NOMO-1 (cell line): Measurements from ENCODE around the gene JAML.

Source experiments
- DNase-seq, 2 experiments: peaks; one replicate each; lab custom pipeline; 2025; ENCODE audit not compliant: unreplicated experiment in 2 of 2; lab: John Stamatoyannopoulos, UW

JAML gene

GRCh38 chr11:118240999-118241763, 16.4 kb upstream of the JAML start:
- DNase-seq = peak; percentile 76 to 88

DNA sequence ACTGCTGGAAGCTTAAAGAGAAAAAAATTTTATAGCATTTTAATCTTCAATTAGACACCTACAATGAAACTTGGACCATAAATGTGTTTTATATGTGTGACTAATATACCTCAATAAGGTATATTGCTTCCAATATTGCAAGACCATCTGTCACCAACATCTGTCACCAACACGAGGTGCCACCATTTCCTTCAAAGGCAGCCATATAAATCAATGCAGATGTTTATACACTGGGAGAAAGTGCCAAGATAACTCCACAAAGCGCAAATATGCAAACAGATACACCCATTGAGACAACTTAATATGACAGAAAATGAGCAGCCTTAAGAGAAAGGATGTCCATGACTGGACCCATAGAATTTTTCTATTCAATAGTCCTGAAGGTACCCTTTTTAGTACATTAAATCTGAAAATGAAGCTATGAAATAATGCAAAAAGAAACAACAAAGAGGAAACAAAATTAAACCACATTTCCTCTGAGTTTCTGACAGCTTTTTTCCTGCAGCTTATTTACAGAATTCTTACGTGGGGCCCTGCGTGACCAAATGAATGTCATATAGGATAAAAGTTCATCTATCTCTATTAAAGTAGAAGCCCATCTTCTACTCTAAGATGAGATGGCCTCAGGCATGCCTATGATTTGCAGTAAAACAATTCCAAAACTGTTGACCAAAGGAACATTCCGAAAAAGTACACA, 14.8 kb upstream of the JAML start:
- no peak for DNase-seq

DNA sequence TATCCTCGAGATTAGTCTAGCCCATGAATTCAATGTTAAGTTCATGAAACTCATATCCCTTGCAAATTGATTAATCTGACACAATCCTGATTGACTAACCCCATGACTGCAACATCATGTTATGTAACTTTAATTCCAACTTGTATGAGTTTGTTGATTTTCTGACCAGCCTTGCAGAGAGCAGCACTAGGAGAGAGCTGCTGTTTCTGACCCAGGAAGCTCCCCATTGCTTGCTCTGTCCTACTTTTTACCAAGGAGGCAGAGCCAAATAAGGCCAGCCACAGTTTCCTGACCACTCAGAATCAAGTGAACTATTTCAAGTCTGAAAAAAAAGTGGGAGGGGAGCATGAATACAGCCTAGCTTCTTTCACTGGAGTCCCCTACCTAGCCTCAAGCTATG, 14.1 kb upstream of the JAML start:
- DNase-seq = peak in 1 of 2 experiments; percentile 48

DNA sequence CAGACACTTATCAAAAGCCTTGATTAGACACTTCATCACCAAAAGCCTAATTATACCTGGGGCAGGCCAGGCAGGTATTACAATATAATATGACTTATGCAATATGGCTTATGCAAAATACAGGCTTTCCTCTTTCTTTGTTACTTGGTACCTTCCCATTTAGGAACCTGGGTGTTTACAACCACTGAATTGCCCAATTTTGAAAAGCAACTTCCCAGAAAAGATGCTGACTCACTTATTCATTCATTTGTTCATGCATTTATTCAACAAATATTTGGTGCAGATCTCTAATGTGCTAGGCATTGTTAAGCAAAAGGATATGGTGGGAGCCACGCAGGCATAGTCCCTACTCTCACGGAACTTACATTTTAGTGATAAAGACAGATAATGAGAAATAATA, 13.6 kb upstream of the JAML start:
- peak; percentile 36 to 76 for DNase-seq

GRCh38 chr11:118236170-118236569, 11.4 kb upstream of the JAML start:
- no peak for DNase-seq

DNA sequence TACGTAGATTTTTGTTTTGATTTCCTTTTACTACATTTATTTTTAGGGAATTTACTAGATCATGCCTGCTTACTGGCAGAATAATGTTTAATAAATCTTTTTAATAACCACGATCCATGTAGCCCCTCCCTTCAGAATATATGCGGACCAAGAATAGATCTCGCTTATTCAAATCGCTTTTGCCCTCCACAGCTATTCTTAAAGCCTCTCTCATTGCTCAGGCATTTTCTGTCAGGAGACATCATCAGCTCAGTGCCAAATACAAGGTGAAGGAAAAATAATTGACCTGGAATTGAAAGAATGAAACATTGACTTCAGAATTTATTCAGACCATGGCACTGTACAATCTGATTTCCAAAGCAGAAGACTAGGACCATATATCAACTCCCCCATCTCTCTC, 10.0 kb upstream of the JAML start:
- no peak for DNase-seq

DNA sequence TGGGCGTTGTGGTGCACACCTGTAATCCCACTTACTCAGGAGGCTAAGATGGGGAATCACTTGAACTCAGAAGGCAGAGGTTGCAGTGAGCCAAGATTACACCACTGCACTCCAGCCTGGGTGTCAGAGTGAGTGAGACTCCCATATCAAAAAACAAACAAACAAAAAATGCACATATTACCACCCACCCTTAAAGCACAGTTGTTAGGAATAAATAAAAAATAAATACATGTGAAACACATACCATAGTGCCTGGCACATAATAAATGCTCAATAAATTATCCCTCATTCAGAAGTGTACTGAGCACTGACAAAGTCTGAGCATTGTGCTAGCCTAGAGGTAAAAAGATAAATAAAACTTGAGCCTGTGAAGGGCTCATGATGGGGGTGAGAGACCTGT, 9.0 kb upstream of the JAML start:
- DNase-seq = no peak

DNA sequence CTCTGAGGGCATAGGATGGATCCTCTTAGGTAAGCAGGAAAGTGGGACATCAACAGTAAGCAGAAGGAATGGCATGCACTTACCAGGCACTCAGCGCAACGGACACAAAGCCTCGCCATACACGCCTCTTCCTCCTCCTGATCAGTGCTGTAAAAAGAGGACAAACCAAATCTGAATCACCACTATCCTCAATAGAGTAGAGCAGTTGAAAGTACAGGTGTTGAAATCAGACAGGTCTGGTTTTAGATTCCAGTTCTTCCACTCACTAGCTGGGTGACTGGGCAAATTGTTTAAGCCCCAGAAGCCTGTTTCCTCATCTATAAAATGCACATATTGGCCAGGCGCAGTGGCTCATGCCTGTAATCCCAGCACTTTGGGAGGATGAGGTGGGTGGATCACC, 8.6 kb upstream of the JAML start:
- no peak for DNase-seq

GRCh38 chr11:118232659-118233058, 7.8 kb upstream of the JAML start:
- no peak for DNase-seq

DNA sequence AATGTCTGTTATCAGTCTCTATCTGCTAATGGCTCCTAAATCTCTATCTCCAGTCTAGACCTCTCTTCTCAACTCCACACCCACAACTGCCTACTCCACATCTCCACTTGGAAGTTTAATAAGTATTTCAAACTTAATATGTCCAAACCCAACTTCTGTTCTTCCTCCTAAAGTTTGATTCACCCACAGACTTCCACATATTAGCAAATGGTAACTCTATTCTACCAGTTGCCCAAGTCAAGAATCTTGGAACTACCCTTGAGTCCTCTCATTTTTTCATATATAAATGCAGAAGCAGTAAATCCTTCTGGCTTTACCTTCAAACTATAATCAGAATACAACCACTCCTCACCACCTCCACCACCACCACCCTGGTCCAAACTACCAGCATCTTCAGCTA, 6.7 kb upstream of the JAML start:
- DNase-seq = no peak

- no peak for DNase-seq
Measured at GRCh38 chr11:118230088-118230487, 5.3 kb upstream of the JAML start.

DNA sequence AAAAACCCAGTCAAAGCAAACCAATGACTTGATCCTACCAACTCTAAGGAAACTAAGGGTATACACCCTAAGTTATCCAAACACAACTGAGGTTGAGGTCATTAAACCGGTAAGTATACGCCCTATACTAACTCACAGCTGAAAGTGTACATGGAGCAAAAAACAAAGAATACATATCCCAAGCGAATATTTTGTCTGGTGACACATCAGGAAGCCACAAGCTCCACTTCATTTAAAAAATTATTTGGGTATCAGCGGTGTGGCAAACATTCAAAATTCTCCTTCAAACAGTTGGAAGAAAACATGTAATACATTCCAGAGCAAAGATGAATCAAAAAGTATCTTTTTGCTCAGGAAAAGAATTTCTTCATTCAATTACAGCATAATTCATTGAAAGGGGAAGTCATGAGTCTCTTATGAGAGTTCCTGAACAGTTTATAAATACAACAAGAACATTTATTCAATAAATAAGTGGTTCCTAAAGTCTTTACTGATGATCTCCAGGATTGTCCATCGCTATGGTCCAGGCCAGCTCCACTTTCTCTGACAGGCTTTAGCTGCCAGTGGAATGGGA, 4.5 kb upstream of the JAML start:
- peak in 1 of 2 experiments; percentile 63 for DNase-seq

DNA sequence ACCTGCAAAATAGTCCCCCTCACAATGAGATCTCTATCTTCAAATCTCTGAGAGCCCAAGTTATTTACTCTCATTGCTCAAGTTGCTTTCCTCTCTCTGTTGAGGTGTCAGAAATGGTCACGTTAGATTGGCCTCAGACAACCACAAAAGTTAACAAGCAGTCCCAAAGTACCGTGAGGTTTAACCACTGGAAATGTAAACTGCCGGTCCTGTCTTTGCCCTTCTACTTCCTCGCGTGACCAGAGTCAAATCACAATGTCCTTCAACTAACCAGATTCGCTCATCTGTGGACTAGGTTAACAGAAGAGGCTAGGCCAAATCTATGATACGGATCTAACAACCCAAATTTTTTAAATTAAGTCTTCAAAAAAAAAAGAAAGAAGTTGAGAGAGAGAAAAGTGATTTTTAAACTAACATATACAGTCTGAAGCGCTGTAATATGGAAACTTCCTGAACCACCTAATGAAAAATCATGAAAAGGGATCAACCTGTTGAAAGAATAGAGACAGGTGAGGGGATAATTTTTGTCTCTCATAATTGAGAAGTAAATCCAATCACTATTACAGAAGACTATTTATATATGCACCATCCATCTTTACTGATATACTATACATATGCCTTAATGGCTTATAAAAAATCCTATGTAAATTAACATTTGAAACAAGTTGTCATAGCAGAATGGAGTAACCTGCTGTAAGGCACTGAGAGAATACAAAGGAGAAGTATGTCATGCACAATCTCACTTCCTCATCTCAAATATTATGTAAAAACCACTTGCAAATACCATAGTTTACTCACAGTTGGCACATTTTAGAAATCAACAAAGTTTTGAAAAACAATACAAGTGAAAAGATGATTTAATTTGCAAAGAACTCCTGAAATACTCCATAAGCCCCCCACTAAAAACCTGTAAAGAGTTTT, 3.3 kb upstream of the JAML start:
- DNase-seq = peak; percentile 45 to 95

GRCh38 chr11:118226781-118227180, 2.0 kb upstream of the JAML start:
- DNase-seq = peak in 1 of 2 experiments; percentile 42

DNA sequence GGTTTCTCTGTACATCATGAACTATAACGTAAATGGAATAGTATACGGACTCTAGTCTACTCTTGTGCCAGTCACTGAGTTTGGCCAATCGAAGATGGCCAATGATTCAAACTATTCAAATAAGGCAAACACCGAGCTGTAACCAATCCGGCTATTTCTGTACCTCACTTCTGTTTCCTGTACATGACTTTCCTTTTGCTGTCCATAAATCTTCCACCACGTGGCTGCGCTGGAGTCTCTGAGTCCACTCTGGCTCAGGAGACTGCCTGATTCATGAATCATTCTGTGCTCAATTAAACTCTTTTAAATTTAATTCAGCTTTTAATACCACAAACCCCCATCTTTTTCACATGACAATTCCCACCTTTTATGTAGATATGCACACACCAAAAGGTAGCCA, 1.5 kb upstream of the JAML start:
- DNase-seq = peak; percentile 68 to 88

DNA sequence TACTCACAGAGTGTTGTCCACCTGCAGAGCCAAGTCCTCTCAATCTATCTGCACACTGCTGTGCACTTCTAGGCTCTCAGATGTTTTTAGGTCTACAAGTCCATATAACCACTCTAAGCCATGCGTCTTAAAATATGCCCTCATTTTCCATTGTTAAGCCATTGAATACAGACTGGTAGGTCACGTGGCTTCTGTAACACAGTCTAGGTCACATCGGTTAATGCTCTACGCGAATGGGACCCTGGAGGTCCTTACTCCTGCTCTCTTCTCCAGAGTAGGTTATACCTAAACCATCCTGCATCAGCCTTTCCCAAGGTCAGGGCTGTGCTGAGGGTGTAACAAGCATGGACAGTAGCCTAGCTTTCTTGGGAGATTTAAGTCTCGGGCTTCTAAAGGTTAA, 819 bp downstream of the JAML start:
- DNase-seq = no peak

GRCh38 chr11:118223570-118223969, 1.2 kb downstream of the JAML start:
- DNase-seq = no peak

- DNase-seq = no peak
Measured at GRCh38 chr11:118222437-118222836, 2.4 kb downstream of the JAML start.

- no peak for DNase-seq
Measured at GRCh38 chr11:118221419-118221818, 3.4 kb downstream of the JAML start.

GRCh38 chr11:118219732-118220131, 5.1 kb downstream of the JAML start:
- DNase-seq = no peak

DNA sequence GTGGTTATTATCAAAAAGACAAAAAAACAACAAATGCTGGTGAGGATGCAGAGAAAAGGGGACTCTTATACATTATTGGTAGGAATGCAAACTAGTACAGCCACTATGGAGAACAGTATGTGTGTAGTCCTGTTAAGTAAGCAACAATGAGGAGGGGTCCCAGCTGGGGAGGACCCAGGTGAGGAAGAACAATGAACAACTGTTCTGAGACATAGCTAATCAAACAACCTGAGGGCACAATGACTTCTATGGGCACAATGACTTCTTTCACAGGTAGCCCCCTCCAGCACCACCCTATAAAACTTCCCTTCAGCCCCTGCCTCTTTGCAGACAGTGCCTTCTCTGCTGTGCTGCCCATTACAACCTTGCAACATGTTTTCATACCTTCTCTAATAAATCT, 5.6 kb downstream of the JAML start:
- DNase-seq = no peak
